Astrocyte of the cerebellum (primary cell): ENCODE results near the gene TPSAB1.

Source experiments
- DNase-seq: peaks from one replicate; pipeline ENCODE4 v3.0.0-alpha.2; 2011; ENCODE audit warnings: low read depth
- H3K4me3 ChIP-seq: 2 replicates; pipeline ENCODE4 v1.5.1; 2011; ENCODE audit warnings: mild to moderate bottlenecking, low read depth, low read length, moderate library complexity
- CTCF ChIP-seq: IDR thresholded peaks from 2 replicates; pipeline ENCODE4 v1.5.1; 2012; ENCODE audit warnings: low read length, low read depth, moderate library complexity, mild to moderate bottlenecking; ENCODE audit errors: missing control alignments
- in situ Hi-C: cut with HindIII; loops from 2 replicates; pipeline ENCODE4 v1.10.0; 2017; ENCODE audit warnings: low sequenced_read_pairs

The TPSAB1 gene

GRCh38 chr16:1220098-1220728 lies 20.3 kb upstream of the TPSAB1 start:
- no peak for TF ChIP-seq CTCF
- in situ Hi-C loops: no loop called here
- H3K4me3 ChIP-seq: no peak overlapping the region
- DNase-seq: no peak

GRCh38 chr16:1220841-1221627 lies 19.5 kb upstream of the TPSAB1 start:
- no peak for TF ChIP-seq CTCF
- no peak overlapping the region for H3K4me3 ChIP-seq
- in situ Hi-C loops: no loop called here
- no peak for DNase-seq

- TF ChIP-seq CTCF: no peak
- H3K4me3 ChIP-seq: no peak overlapping the region
- in situ Hi-C loops: no loop called here
- no peak for DNase-seq
Observed at GRCh38 chr16:1221628-1222552, 18.6 kb upstream of the TPSAB1 start.

- TF ChIP-seq CTCF: no peak
- no peak for DNase-seq
- in situ Hi-C loops: no loop called here
- no peak overlapping the region for H3K4me3 ChIP-seq
Observed at GRCh38 chr16:1222553-1223354, 17.8 kb upstream of the TPSAB1 start.

GRCh38 chr16:1223355-1224214 lies 16.9 kb upstream of the TPSAB1 start:
- no peak for DNase-seq
- no peak for TF ChIP-seq CTCF
- in situ Hi-C loops: no loop called here
- no peak overlapping the region for H3K4me3 ChIP-seq
